Activated CD8-positive, alpha-beta memory T cell treated with anti-CD3 and anti-CD28 coated beads, Interleukin-2, amount 10 ng/mL, durations not matched to agents 7 days and 5 days (primary cell): ENCODE measurements around the gene PTMA. TPM values are rescaled to one million over a fixed set of nuclear protein-coding genes. Genes with fewer than 3 reads are reported as not detected.

Experiments used
- ATAC-seq: fragments of 150-1000 bp; cut with Tn5 transposase; one replicate; pipeline ENCODE4 v1.10.0; 2021; ENCODE audit warnings: moderate library complexity
- CTCF ChIA-PET: fragments of 350-600 bp; sonication (Branson Sonifier 250); formaldehyde crosslinking; loops from one replicate; lab custom pipeline; 2021; ENCODE audit warnings: antibody characterized with exemption; lab: Charles Lee
- DNase-seq: peaks from one replicate; pipeline ENCODE4 v3.0.0-alpha.2; 2020
- H3K27ac Mint-ChIP-seq: one replicate; pipeline ENCODE4 v1.8.0; 2021; ENCODE audit warnings: mild to moderate bottlenecking, mixed read lengths
- H3K27me3 Mint-ChIP-seq: one replicate; pipeline ENCODE4 v1.8.0; 2021; ENCODE audit warnings: mixed read lengths
- H3K36me3 Mint-ChIP-seq: one replicate; pipeline ENCODE4 v1.8.0; 2021; ENCODE audit warnings: mild to moderate bottlenecking, mixed read lengths
- H3K4me1 Mint-ChIP-seq: one replicate; pipeline ENCODE4 v1.8.0; 2021; ENCODE audit warnings: mixed read lengths
- H3K4me3 Mint-ChIP-seq: one replicate; pipeline ENCODE4 v1.8.0; 2021; ENCODE audit warnings: mild to moderate bottlenecking, moderate library complexity, mixed read lengths
- H3K9me3 Mint-ChIP-seq: one replicate; pipeline ENCODE4 v1.8.0; 2022; ENCODE audit warnings: low read depth, mixed read lengths
- total RNA-seq, 2 experiments: library from RNA; stranded (reverse); gene quantifications; one replicate each; pipeline ENCODE4 v1.2.3, GENCODE V29; 2021

The PTMA gene
- total RNA-seq, 2 experiments from 2014 or later: 1,489 to 1,775 TPM

DNA sequence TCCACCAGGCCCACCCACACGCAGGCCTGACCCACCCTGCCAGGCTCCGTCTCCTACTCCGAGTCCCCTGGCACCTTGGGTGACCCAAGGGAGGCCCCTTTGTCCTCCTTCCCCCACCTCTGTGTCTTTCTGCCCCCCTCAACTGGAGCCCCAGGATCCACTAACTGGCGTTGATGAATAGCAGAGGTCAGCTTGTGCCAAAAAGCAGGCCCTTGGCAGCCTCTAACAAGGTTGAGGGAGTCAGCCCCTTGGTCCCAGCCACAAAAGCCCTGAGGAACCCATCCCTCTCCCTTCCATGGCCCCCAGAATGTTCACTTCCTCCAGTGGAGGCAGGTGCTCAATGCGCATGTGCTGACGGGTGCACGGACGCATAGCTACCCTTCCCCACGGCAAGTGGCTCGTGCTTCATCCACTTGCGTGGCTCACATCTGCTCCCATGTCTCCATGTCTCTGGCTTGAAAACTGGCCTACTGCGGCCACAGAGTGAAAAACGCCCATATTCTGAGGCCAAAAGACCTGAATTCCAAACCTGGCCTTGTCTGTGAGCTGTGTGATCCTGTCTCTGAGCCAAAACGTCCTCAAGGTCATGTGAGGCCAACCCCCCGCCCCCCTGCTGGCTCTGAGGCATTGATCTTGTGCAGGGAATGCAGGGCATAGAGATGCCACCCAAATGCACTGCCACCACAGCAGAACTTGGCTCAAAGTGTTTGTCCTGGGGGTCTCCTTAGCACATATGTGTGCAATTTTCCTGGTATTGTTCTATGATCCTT lies 19.0 kb upstream of the PTMA start:
- ATAC-seq (no peak), DNase-seq (no peak)
- Mint-ChIP-seq H3K27me3 (no peaks in the 10 kb centered on the region), H3K9me3 (no peaks in the 10 kb centered on the region), H3K4me3 (no peak overlapping the region), H3K27ac (no peak overlapping the region), H3K36me3 (no peaks in the 10 kb centered on the region), H3K4me1 (peaks cover 3% of the 10 kb centered on the region)
- CTCF ChIA-PET: interaction anchor here (1.0 to 23.5 kb wide), 5 partner anchors 8 to 171 kb away, joined by 3 to 680 read pairs (median 4); no protein-coding TSS in a partner anchor

DNA sequence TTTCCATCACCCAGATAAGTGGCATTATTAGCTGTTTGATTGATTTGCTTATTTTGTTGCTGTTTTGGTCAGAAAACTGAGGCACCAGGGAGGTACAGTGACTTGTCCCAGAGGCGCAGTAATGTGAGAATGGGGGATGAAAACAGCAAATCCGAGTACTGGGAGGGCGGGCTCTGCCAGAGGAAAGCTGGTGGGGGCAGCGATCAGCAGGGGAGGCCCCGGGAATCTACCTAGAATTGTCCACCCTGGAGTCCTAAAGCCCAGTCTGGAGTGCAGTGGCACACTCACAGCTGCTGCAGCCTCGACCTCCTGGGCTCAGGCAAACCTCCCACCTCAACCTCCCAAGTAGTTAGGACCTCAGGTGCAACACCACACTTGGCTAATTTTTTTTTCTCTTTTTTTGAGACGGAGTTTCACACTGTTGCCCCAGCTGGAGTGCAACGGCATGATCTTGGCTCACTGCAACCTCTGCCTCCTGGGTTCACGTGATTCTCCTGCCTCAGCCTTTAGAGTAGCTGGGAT lies 17.0 kb upstream of the PTMA start:
- Mint-ChIP-seq H3K4me1 (peaks cover 3% of the 10 kb centered on the region), H3K9me3 (no peaks in the 10 kb centered on the region), H3K27me3 (no peaks in the 10 kb centered on the region), H3K27ac (no peak overlapping the region), H3K36me3 (no peaks in the 10 kb centered on the region), H3K4me3 (no peak overlapping the region)
- DNase-seq (no peak), ATAC-seq (no peak)
- CTCF ChIA-PET: interaction anchor here (0.5 to 23.5 kb wide), 5 partner anchors 10 to 80 kb away, joined by 3 to 680 read pairs (median 5); no protein-coding TSS in a partner anchor

DNA sequence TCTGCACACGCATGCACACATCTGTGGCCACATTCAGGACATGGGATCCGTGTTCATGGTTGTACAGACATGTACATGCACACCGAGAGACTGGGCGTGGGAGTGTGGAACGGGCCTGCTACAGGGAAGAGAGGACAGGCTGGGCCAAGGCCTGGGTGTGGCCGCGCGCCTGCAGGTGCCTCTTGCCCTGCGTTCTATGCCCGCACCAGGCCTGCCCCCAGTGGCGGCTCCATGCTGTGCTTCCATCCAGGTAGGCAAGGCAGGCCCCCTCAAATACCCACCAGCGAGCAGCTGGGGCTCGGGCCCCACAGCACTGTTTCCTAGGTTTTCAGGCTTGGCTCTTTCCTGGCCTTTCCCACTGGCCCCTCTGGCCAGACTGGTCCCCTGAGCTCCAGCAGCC lies 15.5 kb upstream of the PTMA start:
- Mint-ChIP-seq H3K27ac (no peak overlapping the region), H3K36me3 (no peaks in the 10 kb centered on the region), H3K9me3 (no peaks in the 10 kb centered on the region), H3K27me3 (no peaks in the 10 kb centered on the region), H3K4me3 (no peak overlapping the region), H3K4me1 (no peaks in the 10 kb centered on the region)
- CTCF ChIA-PET: interaction anchor here (0.6 to 23.5 kb wide), 4 partner anchors 16 to 1532 kb away, joined by 3 to 680 read pairs (median 54); no protein-coding TSS in a partner anchor
- no peak for DNase-seq
- no peak for ATAC-seq

DNA sequence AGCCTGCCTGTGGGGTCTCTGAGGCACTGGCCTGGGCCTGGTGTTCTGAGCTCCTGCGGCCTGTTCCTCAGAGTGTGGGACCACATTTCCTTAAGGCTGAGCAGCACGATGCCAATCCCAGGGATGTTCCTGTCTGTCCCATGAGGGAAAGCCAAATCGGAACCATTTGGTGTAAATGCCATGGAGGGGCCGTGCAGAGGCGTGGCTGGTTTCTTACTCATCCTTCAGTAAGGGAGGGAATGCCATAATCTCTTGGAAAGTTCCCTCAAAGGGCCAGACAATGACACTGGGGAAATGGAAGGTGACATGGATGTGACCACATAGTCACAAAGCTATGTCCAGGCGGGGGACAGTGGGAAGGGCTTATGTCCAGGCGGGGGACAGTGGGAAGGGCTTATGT lies 14.4 kb upstream of the PTMA start:
- Mint-ChIP-seq H3K36me3 (no peaks in the 10 kb centered on the region), H3K9me3 (no peaks in the 10 kb centered on the region), H3K27me3 (no peaks in the 10 kb centered on the region), H3K27ac (no peak overlapping the region), H3K4me3 (no peak overlapping the region), H3K4me1 (no peaks in the 10 kb centered on the region)
- ATAC-seq (no peak), DNase-seq (no peak)
- CTCF ChIA-PET: interaction anchor here (0.7 to 23.5 kb wide), 4 partner anchors 10 to 21 kb away, joined by 3 to 680 read pairs (median 105); no protein-coding TSS in a partner anchor

DNA sequence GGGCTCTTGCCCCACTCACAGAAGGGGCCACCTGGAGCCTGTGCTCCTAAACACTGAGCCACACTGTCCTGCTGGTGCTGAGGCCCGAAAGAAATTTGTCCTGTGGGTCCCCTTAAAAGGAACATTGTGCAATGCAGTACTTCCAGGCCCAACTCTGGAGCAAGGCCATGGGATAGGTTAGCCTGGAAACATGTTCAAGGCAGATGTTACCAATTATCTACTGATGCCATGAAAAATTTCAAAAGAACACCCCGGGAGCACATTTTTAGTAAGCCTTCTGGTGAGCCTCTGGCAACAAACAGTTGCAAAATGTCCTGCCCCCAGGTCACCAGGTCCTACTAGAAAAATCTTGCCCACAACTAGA lies 12.3 kb upstream of the PTMA start:
- CTCF ChIA-PET: interaction anchor here (3.9 to 16.8 kb wide), 2 partner anchors 18 to 20 kb away, joined by 23 to 202 read pairs; no protein-coding TSS in a partner anchor
- no peak for DNase-seq
- no peaks in the 10 kb centered on the region for H3K27me3 Mint-ChIP-seq
- no peak for ATAC-seq
- no peaks in the 10 kb centered on the region for H3K36me3 Mint-ChIP-seq
- H3K4me1 Mint-ChIP-seq: no peaks in the 10 kb centered on the region
- H3K9me3 Mint-ChIP-seq: no peaks in the 10 kb centered on the region
- no peak overlapping the region for H3K27ac Mint-ChIP-seq
- no peak overlapping the region for H3K4me3 Mint-ChIP-seq

DNA sequence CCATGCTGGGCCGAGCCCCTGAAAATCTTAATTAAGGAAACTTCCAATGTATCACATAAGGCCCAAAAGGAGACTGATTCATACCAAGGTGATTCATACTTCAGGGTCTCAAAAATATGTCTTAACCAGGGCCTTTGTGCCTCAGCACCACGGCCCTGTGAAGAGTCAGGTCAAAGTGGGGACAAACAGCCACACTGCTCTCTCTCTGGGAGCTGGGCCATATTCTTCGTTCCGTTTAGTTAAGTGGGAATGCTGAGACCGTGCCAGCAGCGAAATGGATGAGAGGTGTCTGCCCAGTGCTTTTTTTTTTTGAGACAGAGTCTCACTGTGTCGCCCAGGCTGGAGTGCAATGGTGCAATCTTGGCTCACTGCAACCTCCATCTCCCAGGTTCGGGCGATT lies 9.3 kb upstream of the PTMA start:
- ATAC-seq: no peak

DNA sequence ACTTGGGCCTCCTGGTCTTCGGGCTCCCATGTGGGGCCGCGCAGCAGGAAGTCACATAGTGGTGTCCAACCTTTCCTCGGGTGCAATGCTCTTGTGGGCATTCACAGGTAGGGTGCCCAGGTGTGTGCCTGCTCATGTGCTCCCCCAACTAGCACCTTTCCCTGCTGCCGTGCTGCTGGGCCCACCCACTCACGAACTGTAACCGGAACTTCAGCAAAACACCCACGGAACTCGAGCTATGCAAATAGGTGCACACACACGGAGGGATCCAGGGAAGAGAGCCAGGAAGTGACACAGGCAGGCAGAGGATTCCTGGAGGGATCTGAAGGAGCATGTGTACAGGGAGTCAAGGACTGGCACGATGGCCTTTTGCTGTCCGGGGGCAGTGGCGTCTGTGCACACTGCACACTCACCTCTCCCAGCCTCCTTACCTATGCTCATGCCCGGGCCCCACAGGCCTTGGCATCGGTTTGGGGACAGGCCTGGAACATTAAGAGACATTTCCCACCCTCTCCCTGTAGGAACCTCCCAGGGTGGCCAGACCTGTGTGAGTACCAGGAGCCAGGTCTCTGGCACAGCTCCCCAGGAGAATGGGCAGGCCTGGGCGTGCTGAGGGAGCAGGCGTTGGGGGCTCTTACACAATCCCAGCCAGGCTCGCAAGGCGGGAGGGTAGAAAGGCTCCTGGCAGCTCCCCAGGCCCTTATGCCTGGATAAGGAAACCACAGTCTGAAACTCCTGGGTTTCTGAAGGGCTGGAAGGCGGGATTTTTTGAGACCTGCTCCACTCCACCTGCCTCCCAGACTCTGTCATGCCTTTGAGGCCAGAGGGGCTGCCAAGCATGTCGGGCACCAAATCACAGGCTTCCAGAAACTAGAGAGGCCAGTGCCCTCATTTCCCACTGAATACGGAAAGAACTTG lies 6.6 kb upstream of the PTMA start:
- no peak overlapping the region for H3K4me3 Mint-ChIP-seq
- CTCF ChIA-PET: interaction anchor here (0.8 to 16.8 kb wide), 5 partner anchors 13 to 100 kb away, joined by 3 to 202 read pairs (median 3); no protein-coding TSS in a partner anchor

More for the DNA sequence above, 9.3 kb upstream of the PTMA start:
- CTCF ChIA-PET: interaction anchor here (6.2 to 16.8 kb wide), 2 partner anchors 15 to 23 kb away, joined by 53 to 202 read pairs; no protein-coding TSS in a partner anchor
- Mint-ChIP-seq H3K27ac (no peak overlapping the region), H3K4me3 (no peak overlapping the region), H3K4me1 (no peaks in the 10 kb centered on the region), H3K27me3 (no peaks in the 10 kb centered on the region), H3K36me3 (no peaks in the 10 kb centered on the region), H3K9me3 (no peaks in the 10 kb centered on the region)
- DNase-seq: no peak

DNA sequence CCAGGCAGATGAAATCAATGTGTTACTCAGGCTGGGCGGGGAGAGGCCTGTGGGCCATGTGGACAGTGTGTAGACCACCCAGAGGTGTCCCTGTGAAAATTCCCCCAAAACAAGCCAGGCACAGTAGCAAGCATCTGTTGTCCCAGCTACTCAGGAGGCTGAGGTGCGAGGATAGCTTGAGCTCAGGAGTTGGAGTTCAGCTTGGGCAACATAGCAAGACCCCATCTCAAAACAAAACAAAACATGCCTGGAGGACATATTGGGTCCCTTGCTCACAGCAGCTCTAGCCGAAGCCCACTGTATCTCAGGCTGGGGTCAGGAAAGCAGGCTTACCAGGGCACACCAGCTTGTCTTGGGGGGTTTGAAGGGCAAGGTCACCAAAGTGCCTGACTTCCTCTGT lies 4.3 kb upstream of the PTMA start:
- H3K4me1 Mint-ChIP-seq: peaks cover 11% of the 10 kb centered on the region
- ATAC-seq: no peak
- DNase-seq: no peak
- H3K27me3 Mint-ChIP-seq: peaks cover 2% of the 10 kb centered on the region
- no peaks in the 10 kb centered on the region for H3K9me3 Mint-ChIP-seq
- H3K36me3 Mint-ChIP-seq: peaks cover 6% of the 10 kb centered on the region
- H3K4me3 Mint-ChIP-seq: no peak overlapping the region
- H3K27ac Mint-ChIP-seq: no peak overlapping the region
- CTCF ChIA-PET: interaction anchor here (0.6 to 16.8 kb wide), 7 partner anchors 8 to 45 kb away, joined by 3 to 202 read pairs (median 3); no protein-coding TSS in a partner anchor

More for the DNA sequence above, 6.6 kb upstream of the PTMA start:
- Mint-ChIP-seq H3K27me3 (no peaks in the 10 kb centered on the region), H3K36me3 (peaks cover 3% of the 10 kb centered on the region), H3K9me3 (no peaks in the 10 kb centered on the region), H3K27ac (no peak overlapping the region), H3K4me1 (peaks cover 11% of the 10 kb centered on the region)
- DNase-seq: no peak
- no peak for ATAC-seq

DNA sequence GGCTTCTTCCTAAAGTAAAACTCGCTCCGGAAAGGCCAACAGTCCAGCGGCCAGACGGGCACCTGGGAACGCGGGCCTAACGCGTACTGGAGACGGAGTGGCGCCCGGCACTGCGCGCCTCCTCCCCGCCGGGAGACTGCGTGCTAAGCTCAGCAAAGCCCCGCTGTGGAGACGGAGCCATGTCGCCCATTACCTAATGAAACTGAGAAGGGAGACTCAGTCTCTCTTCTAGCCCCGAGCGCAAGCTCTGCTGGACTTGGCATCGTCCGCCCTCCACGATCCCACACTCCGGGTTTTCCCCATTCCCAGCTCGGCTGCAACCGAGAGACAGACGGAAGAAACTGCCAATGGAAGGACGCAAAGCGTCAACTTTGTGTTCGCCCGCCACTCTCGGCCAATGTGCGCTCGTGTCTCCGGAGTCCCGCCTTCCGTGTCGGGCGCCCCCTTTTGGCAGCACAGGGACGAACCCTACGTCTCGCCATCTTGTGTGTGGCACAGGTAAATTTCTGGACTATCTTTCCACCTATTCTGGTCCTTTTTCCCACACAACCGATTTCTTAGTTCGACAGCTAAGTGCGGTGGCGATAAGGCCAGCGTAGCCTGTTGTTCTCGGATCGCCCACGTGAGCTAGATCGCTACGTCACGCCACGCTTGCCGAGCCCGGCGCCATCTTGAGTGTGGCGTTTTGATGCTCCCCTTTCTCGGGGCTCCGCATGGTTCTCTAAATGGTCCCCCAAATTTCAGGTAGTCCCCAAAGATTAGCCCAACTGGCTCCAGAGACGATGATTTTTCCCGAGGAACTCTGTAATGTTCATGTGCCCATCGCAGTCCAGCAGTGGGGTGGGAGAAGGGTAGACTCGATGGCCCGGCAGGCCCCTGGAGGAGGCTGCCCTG lies 1.3 kb upstream of the PTMA start:
- ATAC-seq: peak; percentile 43
- peak; percentile 98 for DNase-seq
- Mint-ChIP-seq H3K4me3 (peak overlapping the region; percentile 93), H3K27ac (peak overlapping the region; percentile 99), H3K27me3 (peaks cover 2% of the 10 kb centered on the region), H3K9me3 (no peaks in the 10 kb centered on the region), H3K36me3 (peaks cover 26% of the 10 kb centered on the region), H3K4me1 (peaks cover 19% of the 10 kb centered on the region)
- CTCF ChIA-PET: interaction anchor here (0.8 to 16.8 kb wide), 20 partner anchors 9 to 242 kb away, joined by 3 to 202 read pairs (median 4); partner anchors contain the start of gene NCL

DNA sequence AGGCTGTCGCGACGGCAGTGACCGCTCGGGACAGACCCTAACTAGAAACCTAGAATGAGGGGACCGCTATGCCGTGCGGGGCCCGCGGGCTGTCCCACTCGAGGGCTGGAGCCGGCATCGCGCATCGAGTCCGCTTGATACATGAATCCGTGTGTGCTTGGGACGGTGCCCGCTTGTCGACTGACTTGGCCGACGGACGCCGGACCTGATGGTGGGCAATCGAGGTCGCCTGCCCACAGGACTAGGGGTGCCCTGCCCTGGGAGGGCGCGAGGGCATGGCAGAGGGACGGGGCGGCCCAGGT lies 749 bp upstream of the PTMA start:
- peak; percentile 71 for DNase-seq
- Mint-ChIP-seq H3K27me3 (peaks cover 2% of the 10 kb centered on the region), H3K36me3 (peaks cover 32% of the 10 kb centered on the region), H3K4me3 (peak overlapping the region; percentile 93), H3K4me1 (peaks cover 25% of the 10 kb centered on the region), H3K27ac (peak overlapping the region; percentile 99), H3K9me3 (no peaks in the 10 kb centered on the region)
- ATAC-seq: peak; percentile 0
- CTCF ChIA-PET: interaction anchor here (1.0 to 16.8 kb wide), 11 partner anchors 8 to 243 kb away, joined by 3 to 202 read pairs (median 8); partner anchors contain the start of gene NCL

DNA sequence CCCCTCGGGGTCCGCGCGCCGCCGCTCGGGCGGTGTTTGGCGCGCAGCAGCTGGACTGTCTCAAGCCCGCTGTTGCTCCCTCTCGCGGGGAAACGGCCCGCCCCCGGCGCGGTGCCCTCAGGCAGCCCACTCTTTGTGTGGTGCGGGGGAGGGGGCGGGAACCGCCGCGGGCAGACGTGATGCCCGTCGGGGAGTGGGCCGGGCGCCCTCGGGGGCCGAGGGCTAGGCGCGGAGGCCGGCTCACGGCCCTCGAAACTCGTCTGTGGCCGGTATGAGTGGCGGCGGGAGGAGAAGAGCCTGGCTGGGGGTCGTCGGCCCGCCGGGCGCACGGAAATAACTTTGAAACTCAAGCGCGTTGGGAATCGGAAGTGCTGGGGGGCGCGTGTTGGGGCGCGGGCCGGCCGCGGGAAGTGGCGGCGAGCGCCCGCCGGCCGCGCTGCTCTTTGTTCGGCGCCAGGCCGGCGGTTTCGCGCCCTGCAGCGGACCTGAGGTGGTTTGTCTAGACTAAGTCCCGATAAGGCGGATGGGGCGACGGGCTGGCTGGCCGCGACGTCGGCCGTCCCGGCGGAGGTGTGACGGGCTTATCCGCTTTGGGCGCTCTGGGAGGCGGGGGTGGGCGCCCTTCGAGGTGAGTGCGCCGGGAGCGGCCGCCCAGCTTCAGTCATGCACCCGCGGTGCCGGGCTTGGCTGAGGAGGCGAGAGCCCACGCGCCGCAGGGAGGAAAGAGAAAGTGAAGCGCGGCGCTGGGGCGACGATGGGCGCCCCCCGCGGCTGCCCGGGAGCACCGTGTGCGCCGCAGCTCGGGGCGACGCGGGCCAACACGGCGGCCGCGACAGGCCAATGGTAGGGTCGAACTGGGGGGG lies 679 bp downstream of the PTMA start:
- ATAC-seq (peak; percentile 0), DNase-seq (peak; percentile 72)
- Mint-ChIP-seq H3K27ac (peak overlapping the region; percentile 99), H3K4me1 (peaks cover 32% of the 10 kb centered on the region), H3K36me3 (peaks cover 37% of the 10 kb centered on the region), H3K9me3 (no peaks in the 10 kb centered on the region), H3K27me3 (peaks cover 2% of the 10 kb centered on the region), H3K4me3 (peak overlapping the region; percentile 97)
- CTCF ChIA-PET: interaction anchor here (1.0 to 16.8 kb wide), 7 partner anchors 9 to 103 kb away, joined by 3 to 202 read pairs (median 5); no protein-coding TSS in a partner anchor
